Measurements from ENCODE around the gene TARDBP. TPM values are rescaled to one million over a fixed set of nuclear protein-coding genes. Genes with fewer than 3 reads are reported as not detected.
"Not testable (repeated sequence)": the region's sequence is repeated elsewhere in the genome, so short reads cannot be mapped to it uniquely, and the experiment has no call there.

Gene TARDBP
- total RNA-seq, 1 donor from 2014 or later, result 107 TPM

GRCh38 chr1:11037019-11037739, 24.7 kb downstream of the TARDBP start:
- intact Hi-C loops (cut with DNase I), result loop anchor here (1.0 kb wide), 1 partner anchor 605 kb away; no protein-coding TSS in a partner anchor
- not testable (repeated sequence) for DNase-seq (ENCODE audit: missing footprints)

GRCh38 chr1:11037740-11038182, 25.3 kb downstream of the TARDBP start:
- ATAC-seq (peak; percentile 94), DNase-seq (ENCODE audit: missing footprints) (peak; percentile 93)
- intact Hi-C loops (cut with DNase I), result loop anchor here (1.0 kb wide), 1 partner anchor 605 kb away; no protein-coding TSS in a partner anchor

More at GRCh38 chr1:11037019-11037739, 24.7 kb downstream of the TARDBP start:
- not testable (repeated sequence) for ATAC-seq

- DNase-seq (ENCODE audit: missing footprints) (no peak), ATAC-seq (no peak)
- intact Hi-C loops (cut with DNase I), result no loop called here
These were observed 27.1 kb downstream of the TARDBP start for GRCh38 chr1:11039351-11040104.

- intact Hi-C loops (cut with DNase I); DNase-seq (ENCODE audit: missing footprints); ATAC-seq: not testable (repeated sequence)
These were observed 27.6 kb downstream of the TARDBP start for GRCh38 chr1:11040105-11040429.

GRCh38 chr1:11041048-11041447, 28.6 kb downstream of the TARDBP start:
- intact Hi-C loops (cut with DNase I), result no loop called here
- ATAC-seq (no peak), DNase-seq (ENCODE audit: missing footprints) (no peak)

- DNase-seq (ENCODE audit: missing footprints), result no peak
- no peak for ATAC-seq
- intact Hi-C loops (cut with DNase I), result no loop called here
These were observed 29.6 kb downstream of the TARDBP start for GRCh38 chr1:11042065-11042464.

GRCh38 chr1:11042995-11043874, 30.8 kb downstream of the TARDBP start:
- intact Hi-C loops (cut with DNase I), result no loop called here
- ATAC-seq, result no peak
- DNase-seq (ENCODE audit: missing footprints), result no peak

- no peak for ATAC-seq
- DNase-seq (ENCODE audit: missing footprints), result no peak
- intact Hi-C loops (cut with DNase I), result no loop called here
These were observed 31.8 kb downstream of the TARDBP start for GRCh38 chr1:11044086-11044848.

GRCh38 chr1:11044849-11045427, 32.5 kb downstream of the TARDBP start:
- intact Hi-C loops (cut with DNase I), result no loop called here
- no peak for ATAC-seq
- no peak for DNase-seq (ENCODE audit: missing footprints)

- peak; percentile 63 for DNase-seq (ENCODE audit: missing footprints)
- intact Hi-C loops (cut with DNase I), result no loop called here
- ATAC-seq, result no peak
These were observed 33.2 kb downstream of the TARDBP start for GRCh38 chr1:11045428-11046269.

GRCh38 chr1:11046270-11046566, 33.8 kb downstream of the TARDBP start:
- intact Hi-C loops (cut with DNase I), result no loop called here
- ATAC-seq, result no peak
- DNase-seq (ENCODE audit: missing footprints), result no peak

- no peak for DNase-seq (ENCODE audit: missing footprints)
- intact Hi-C loops (cut with DNase I), result no loop called here
- no peak for ATAC-seq
These were observed 34.3 kb downstream of the TARDBP start, which contains the start of gene MASP2 for GRCh38 chr1:11046625-11047365. Gene MASP2, minus strand, starts transcription at chr1:11047239. Its CDS starts 32 bp downstream, at chr1:11047207.

- intact Hi-C loops (cut with DNase I); ATAC-seq; DNase-seq (ENCODE audit: missing footprints): not testable (repeated sequence)
These were observed 38.7 kb downstream of the TARDBP start for GRCh38 chr1:11051121-11051520.

- DNase-seq (ENCODE audit: missing footprints) (no peak), ATAC-seq (no peak)
- intact Hi-C loops (cut with DNase I), result no loop called here
These were observed 39.5 kb downstream of the TARDBP start for GRCh38 chr1:11051781-11052511.

GRCh38 chr1:11052839-11053757, 40.6 kb downstream of the TARDBP start:
- intact Hi-C loops (cut with DNase I), result no loop called here
- ATAC-seq (no peak), DNase-seq (ENCODE audit: missing footprints) (no peak)

Data from Right ventricle myocardium inferior (tissue), 1 donor.